PC-9 (cell line): ENCODE results near the gene MITF. TPM values are rescaled to one million over a fixed set of nuclear protein-coding genes. Genes with fewer than 3 reads are reported as not detected.

Source experiments
- BruUV-seq: library from RNA; stranded (reverse); fragments of 400-500 nt; replicated peaks from 2 replicates; lab custom pipeline; 2021; lab: Mats Ljungman, UMichigan
- CTCF ChIA-PET: fragments of 300-600 bp; sonication (Branson Sonifier 250); formaldehyde crosslinking; loops from one replicate; lab custom pipeline; 2022; ENCODE audit warnings: antibody characterized with exemption; lab: Charles Lee
- POLR2A ChIA-PET: fragments of 300-600 bp; sonication (Branson Sonifier 250); formaldehyde crosslinking; loops from one replicate; lab custom pipeline; 2022; ENCODE audit warnings: antibody characterized with exemption; ENCODE audit not compliant: unreplicated experiment; lab: Charles Lee
- DNase-seq, 2 experiments: peaks; one replicate each; pipeline versions ENCODE4 v3.0.0 to v3.0.0-alpha.2; 2015 to 2022; ENCODE audit warnings: mixed read lengths in 1 of 2
- H2AFZ ChIP-seq: fragments of 200-600 bp; sonication (generic); 2 replicates; pipeline ENCODE4 v1.8.1; 2017; ENCODE audit warnings: antibody characterized with exemption
- H3F3A ChIP-seq: fragments of 200-600 bp; sonication (generic); 2 replicates; pipeline ENCODE4 v1.8.1; 2017; ENCODE audit warnings: antibody characterized with exemption, mild to moderate bottlenecking, low read depth; ENCODE audit not compliant: insufficient read depth
- H3K27ac ChIP-seq: fragments of 200-600 bp; sonication (generic); 2 replicates; pipeline ENCODE4 v1.6.1; 2016; ENCODE audit warnings: mixed run types
- H3K27me3 ChIP-seq: fragments of 200-600 bp; sonication (generic); 2 replicates; pipeline ENCODE4 v1.6.1; 2016; ENCODE audit warnings: low read depth, mixed run types; ENCODE audit not compliant: insufficient read depth
- H3K36me3 ChIP-seq: fragments of 200-600 bp; sonication (generic); 2 replicates; pipeline ENCODE4 v1.6.1; 2016; ENCODE audit warnings: low read depth, mixed run types
- H3K4me1 ChIP-seq: fragments of 200-600 bp; sonication (generic); replicated peaks from 2 replicates; pipeline ENCODE4 v1.6.1; 2016; ENCODE audit warnings: mixed run types; ENCODE audit not compliant: insufficient read depth
- H3K4me2 ChIP-seq: fragments of 200-600 bp; sonication (generic); 2 replicates; pipeline ENCODE4 v1.6.1; 2017; ENCODE audit warnings: mixed run types
- H3K4me3 ChIP-seq: fragments of 200-600 bp; sonication (generic); 2 replicates; pipeline ENCODE4 v1.6.1; 2016; ENCODE audit warnings: mixed run types
- H3K79me2 ChIP-seq: fragments of 200-600 bp; sonication (generic); 2 replicates; pipeline ENCODE4 v1.6.1; 2017; ENCODE audit warnings: low read depth, mixed run types
- H3K9me2 ChIP-seq: fragments of 200-600 bp; sonication (generic); 2 replicates; pipeline ENCODE4 v1.8.1; 2017; ENCODE audit warnings: mild to moderate bottlenecking; ENCODE audit not compliant: insufficient read depth
- H3K9me3 ChIP-seq: fragments of 200-600 bp; sonication (generic); 2 replicates; pipeline ENCODE4 v1.8.1; 2016; ENCODE audit warnings: low read depth; ENCODE audit not compliant: insufficient read depth
- H4K20me1 ChIP-seq: fragments of 200-600 bp; sonication (generic); 2 replicates; pipeline ENCODE4 v1.8.1; 2017; ENCODE audit not compliant: insufficient read depth
- CTCF ChIP-seq: fragments of 200-600 bp; sonication (generic); conservative IDR thresholded peaks from 2 replicates; pipeline ENCODE4 v1.6.1; 2017; ENCODE audit warnings: mixed run types, antibody characterized with exemption, mild to moderate bottlenecking, moderate library complexity
- EZH2 ChIP-seq: fragments of 200-600 bp; sonication (generic); IDR thresholded peaks from 2 replicates; pipeline ENCODE4 v1.8.0; 2017; ENCODE audit warnings: antibody characterized with exemption, low read depth
- intact Hi-C: fragments of 100-400 bp; cut with micrococcal nuclease; formaldehyde crosslinking; loops from one replicate; pipeline ENCODE4 v1.10.0; 2022; ENCODE audit not compliant: unreplicated experiment
- total RNA-seq: library from RNA; stranded (reverse); gene quantifications from 2 replicates; pipeline ENCODE4 v1.2.3, GENCODE V29; 2021

MITF gene
- total RNA-seq, 1 experiment from 2014 or later, result 15.5 TPM

DNA sequence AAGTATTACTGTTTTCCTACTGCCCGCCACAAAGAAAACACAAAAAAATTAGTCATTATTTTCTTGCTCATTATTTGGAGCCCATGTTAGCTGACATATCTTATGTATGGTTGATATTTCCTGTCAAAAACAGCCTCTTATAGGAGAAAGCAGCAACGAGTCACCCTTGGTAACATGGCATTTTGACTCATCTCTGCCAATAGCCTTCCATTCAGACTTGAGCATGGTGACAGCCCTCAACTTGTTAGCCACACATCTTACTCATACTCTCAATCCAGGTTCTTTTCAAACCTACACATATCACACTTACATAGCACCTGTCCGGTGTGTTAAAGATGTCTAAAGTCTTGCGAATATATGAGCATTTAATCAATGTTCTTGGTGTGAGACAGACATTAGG lies 150.8 kb downstream of the MITF start:
- Histone ChIP-seq H3K9me2 (no peaks in the 10 kb centered on the region), H3K4me1 (peaks cover 23% of the 10 kb centered on the region), H3K4me3 (no peak overlapping the region), H3K79me2 (no peaks in the 10 kb centered on the region), H4K20me1 (no peaks in the 10 kb centered on the region), H3K4me2 (peak overlapping the region; percentile 17; the same call in 1 of the 2 replicates), H3K36me3 (no peaks in the 10 kb centered on the region), H3K9me3 (no peaks in the 10 kb centered on the region), H2AFZ (no peak overlapping the region), H3K27ac (peak overlapping the region; percentile 43), H3K27me3 (no peaks in the 10 kb centered on the region), H3F3A (peaks cover 9% of the 10 kb centered on the region)
- DNase-seq, result peak in 1 of 2 experiments; percentile 68
- ChIA-PET POLR2A (no interaction called here), CTCF (no interaction called here)
- no TSS peak for BruUV-seq
- TF ChIP-seq EZH2 (no peak), CTCF (no peak)
- intact Hi-C loops, result no loop called here

DNA sequence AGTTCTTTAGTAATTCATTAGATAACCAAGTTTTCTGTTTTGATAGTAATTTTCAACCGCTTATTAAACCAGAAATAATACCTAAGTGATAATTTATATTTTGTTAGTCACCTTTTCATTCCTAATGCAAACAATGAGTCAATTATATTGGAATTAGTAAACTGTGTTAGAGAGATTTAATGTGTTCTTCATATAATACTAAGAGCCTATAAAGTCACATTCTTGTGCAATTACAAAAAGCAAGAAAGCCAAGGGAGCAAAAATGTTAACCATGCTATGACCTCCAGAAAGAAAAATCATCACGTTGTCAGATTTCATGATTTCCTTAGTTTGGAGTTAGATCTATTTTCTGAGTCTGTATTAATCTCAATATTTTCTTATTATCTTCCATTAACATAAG lies 151.4 kb downstream of the MITF start:
- H3K36me3 ChIP-seq, result no peaks in the 10 kb centered on the region
- H3F3A ChIP-seq, result peaks cover 9% of the 10 kb centered on the region
- BruUV-seq, result no TSS peak
- H3K9me2 ChIP-seq, result no peaks in the 10 kb centered on the region
- H3K4me3 ChIP-seq, result no peak overlapping the region
- no peaks in the 10 kb centered on the region for H3K9me3 ChIP-seq
- peak overlapping the region; percentile 17 for H3K4me2 ChIP-seq
- peak in 1 of 2 experiments; percentile 75 for DNase-seq
- no peak overlapping the region for H2AFZ ChIP-seq
- POLR2A ChIA-PET, result interaction anchor here (0.6 kb wide), 1 partner anchor 27 kb away, joined by 3 read pairs; no protein-coding TSS in a partner anchor
- peak overlapping the region; percentile 43 for H3K27ac ChIP-seq
- peaks cover 23% of the 10 kb centered on the region for H3K4me1 ChIP-seq
- intact Hi-C loops, result no loop called here
- no peaks in the 10 kb centered on the region for H4K20me1 ChIP-seq
- no peak for TF ChIP-seq EZH2
- CTCF ChIA-PET, result no interaction called here
- H3K79me2 ChIP-seq, result no peaks in the 10 kb centered on the region
- no peaks in the 10 kb centered on the region for H3K27me3 ChIP-seq

DNA sequence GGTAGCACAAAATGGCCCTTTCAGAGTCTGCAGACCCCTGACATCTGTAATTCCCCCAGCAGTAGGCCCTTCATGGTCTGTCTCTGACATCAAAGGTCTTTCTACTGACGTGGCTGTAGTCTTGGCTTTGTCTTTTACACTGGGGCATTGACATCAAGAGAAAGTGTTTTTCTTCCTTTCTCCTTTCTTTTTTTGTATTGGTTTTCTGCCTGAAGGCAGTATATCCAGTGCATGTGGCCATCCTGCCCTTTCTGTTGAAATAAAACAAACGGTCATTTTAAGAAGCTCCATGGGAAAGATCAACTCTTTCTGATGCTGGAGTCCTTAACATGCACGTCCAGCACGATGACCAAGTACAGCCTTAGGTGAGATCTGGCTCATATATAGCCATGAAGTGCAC lies 153.4 kb downstream of the MITF start:
- H2AFZ ChIP-seq, result no peak overlapping the region
- no peaks in the 10 kb centered on the region for H3K9me2 ChIP-seq
- H3K4me2 ChIP-seq, result no peak overlapping the region
- no peaks in the 10 kb centered on the region for H3K36me3 ChIP-seq
- no peak for TF ChIP-seq CTCF
- no peak for TF ChIP-seq EZH2
- CTCF ChIA-PET, result no interaction called here
- no peaks in the 10 kb centered on the region for H3K9me3 ChIP-seq
- H3K27me3 ChIP-seq, result no peaks in the 10 kb centered on the region
- no peaks in the 10 kb centered on the region for H4K20me1 ChIP-seq
- peaks cover 23% of the 10 kb centered on the region for H3K4me1 ChIP-seq
- no peak overlapping the region for H3K4me3 ChIP-seq
- POLR2A ChIA-PET, result no interaction called here
- BruUV-seq, result no TSS peak
- H3F3A ChIP-seq, result peaks cover 9% of the 10 kb centered on the region
- intact Hi-C loops, result no loop called here
- DNase-seq, result no peak
- no peak overlapping the region for H3K27ac ChIP-seq
- no peaks in the 10 kb centered on the region for H3K79me2 ChIP-seq

GRCh38 chr3:69893274-69893673 lies 154.0 kb downstream of the MITF start:
- Histone ChIP-seq H3K4me2 (no peak overlapping the region), H3K79me2 (no peaks in the 10 kb centered on the region)
- intact Hi-C loops, result no loop called here

More at GRCh38 chr3:69893274-69893673, 154.0 kb downstream of the MITF start:
- H3F3A ChIP-seq, result peaks cover 9% of the 10 kb centered on the region
- H2AFZ ChIP-seq, result no peak overlapping the region
- DNase-seq, result no peak
- H3K4me1 ChIP-seq, result peaks cover 23% of the 10 kb centered on the region
- H3K9me2 ChIP-seq, result no peaks in the 10 kb centered on the region
- no peak for TF ChIP-seq CTCF
- TF ChIP-seq EZH2, result no peak
- BruUV-seq, result no TSS peak
- H3K4me3 ChIP-seq, result no peak overlapping the region
- no peaks in the 10 kb centered on the region for H4K20me1 ChIP-seq
- H3K9me3 ChIP-seq, result no peaks in the 10 kb centered on the region
- H3K36me3 ChIP-seq, result no peaks in the 10 kb centered on the region
- H3K27ac ChIP-seq, result no peak overlapping the region
- no peaks in the 10 kb centered on the region for H3K27me3 ChIP-seq
- ChIA-PET POLR2A (no interaction called here), CTCF (no interaction called here)
